Muscle layer of colon (tissue), 2 donors: ENCODE measurements around the gene LARGE2.

ENCODE experiments used
- H3K27ac ChIP-seq: one replicate; pipeline ENCODE4 v1.7.0; 2013; ENCODE audit warnings: low read depth, mild to moderate bottlenecking, low read length, moderate library complexity
- H3K27me3 ChIP-seq, 2 donors: one replicate each; pipeline ENCODE4 v1.7.0; 2013; ENCODE audit warnings: low read length in 2 of 2, mild to moderate bottlenecking in 2 of 2; ENCODE audit not compliant: insufficient read depth in 2 of 2, control insufficient read depth in 1 of 2
- H3K36me3 ChIP-seq: one replicate; pipeline ENCODE4 v1.7.0; 2013; ENCODE audit warnings: mild to moderate bottlenecking, low read length; ENCODE audit not compliant: insufficient read depth
- H3K4me1 ChIP-seq: one replicate; pipeline ENCODE4 v1.7.0; 2013; ENCODE audit warnings: mild to moderate bottlenecking, low read length; ENCODE audit not compliant: insufficient read depth
- H3K4me3 ChIP-seq, 2 donors: one replicate each; pipeline ENCODE4 v1.7.0; 2013; ENCODE audit warnings: low read length in 2 of 2, low read depth in 1 of 2, mild to moderate bottlenecking in 1 of 2, moderate library complexity in 1 of 2
- H3K9ac ChIP-seq: one replicate; pipeline ENCODE4 v1.7.0; 2013; ENCODE audit warnings: low read length
- H3K9me3 ChIP-seq: one replicate; pipeline ENCODE4 v1.7.0; 2013; ENCODE audit warnings: mild to moderate bottlenecking, low read length
- donor health status: abdominal sarcoma.
- donor health status: Adenocarcinoma of cecum.

The LARGE2 gene

DNA sequence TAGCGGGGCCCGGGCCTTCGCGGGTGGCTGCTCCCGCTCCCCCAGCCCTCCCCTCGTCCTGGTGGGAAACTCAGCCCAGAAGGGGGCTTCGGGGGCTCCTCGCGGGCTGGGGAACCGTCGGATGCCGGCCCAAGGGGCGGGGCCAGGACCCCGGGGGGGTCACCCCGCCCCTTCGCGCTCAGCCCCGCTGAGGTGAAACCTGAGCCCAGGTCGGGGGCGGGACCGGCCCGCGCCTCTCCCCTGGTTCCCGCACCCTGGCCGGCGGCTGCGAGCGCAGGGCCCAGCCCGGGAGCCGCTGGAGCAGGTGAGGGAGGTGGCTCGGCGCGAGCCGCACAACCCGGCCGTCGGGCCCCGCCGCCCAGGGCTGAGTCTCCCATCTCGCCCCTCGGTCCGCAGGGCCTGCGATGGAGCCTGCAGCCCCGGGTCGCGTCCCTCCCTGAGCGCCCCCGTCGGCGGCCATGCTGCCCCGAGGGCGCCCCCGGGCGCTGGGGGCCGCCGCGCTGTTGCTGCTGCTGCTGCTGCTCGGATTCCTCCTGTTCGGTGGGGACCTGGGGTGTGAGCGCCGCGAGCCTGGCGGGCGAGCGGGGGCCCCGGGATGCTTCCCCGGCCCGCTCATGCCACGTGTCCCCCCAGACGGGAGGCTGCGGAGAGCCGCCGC is at the start of gene LARGE2:
Gene LARGE2 (plus strand): TSS at position 232 of the 658 bp plus-strand sequence. CDS start 227 bp downstream, at position 459.
- H3K36me3 ChIP-seq, result no peaks in the 10 kb centered on the region
- H3K4me3 ChIP-seq, result no peak within 1 kb of the TSS
- H3K9me3 ChIP-seq, result no peaks in the 10 kb centered on the region
- no peak within 1 kb of the TSS for H3K27ac ChIP-seq
- H3K4me1 ChIP-seq, result no peaks in the 10 kb centered on the region
- peaks cover 4 to 33% of the 10 kb centered on the region in 2 donors for H3K27me3 ChIP-seq
- H3K9ac ChIP-seq, result no peak within 1 kb of the TSS

DNA sequence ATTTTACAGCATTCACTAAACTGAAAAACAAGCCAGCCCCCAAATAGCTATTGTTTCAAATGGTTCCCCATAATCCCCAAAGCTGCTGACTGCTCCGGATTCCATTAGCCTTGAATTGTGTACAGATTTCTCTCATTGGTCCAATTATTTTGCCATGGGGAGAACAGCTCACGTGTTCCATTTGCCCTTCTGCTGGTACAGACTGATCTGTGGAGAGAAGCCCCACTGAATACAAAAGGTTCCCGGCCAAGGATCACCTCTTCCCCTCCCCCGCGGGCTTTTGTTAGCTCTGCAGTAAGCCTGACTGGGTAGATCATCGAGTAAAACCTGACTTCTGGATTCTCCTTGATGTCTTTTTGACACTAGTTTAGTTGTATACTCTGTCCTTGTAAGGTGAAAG is 46.1 kb upstream of the LARGE2 start:
- H3K27ac ChIP-seq, result no peak overlapping the region
- H3K36me3 ChIP-seq, result peaks cover 74% of the 10 kb centered on the region
- H3K9me3 ChIP-seq, result no peaks in the 10 kb centered on the region
- no peak overlapping the region for H3K9ac ChIP-seq
- H3K27me3 ChIP-seq, result no peaks in the 10 kb centered on the region
- no peak overlapping the region for H3K4me3 ChIP-seq
- H3K4me1 ChIP-seq, result peaks cover 17% of the 10 kb centered on the region

DNA sequence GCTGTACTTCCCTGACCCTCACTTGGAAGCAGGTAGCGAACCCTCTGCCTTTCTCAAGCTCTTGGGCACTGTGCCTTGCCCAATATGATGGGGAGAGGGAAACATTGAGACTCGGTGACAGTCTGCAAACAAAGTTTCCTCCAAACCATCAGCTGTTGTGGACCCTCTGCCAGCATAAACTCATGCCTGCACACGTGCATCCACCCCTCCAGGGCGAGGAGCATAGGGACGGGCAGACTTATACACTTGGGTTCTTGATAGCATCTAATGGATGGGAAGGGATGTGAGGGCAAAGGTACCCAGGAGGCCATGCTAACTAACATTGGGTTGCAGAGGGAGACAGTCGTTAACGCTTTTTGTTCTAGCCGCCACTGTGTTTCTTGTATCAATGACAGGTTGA is 45.2 kb upstream of the LARGE2 start:
- H3K27me3 ChIP-seq, result no peaks in the 10 kb centered on the region
- H3K27ac ChIP-seq, result no peak overlapping the region
- peaks cover 74% of the 10 kb centered on the region for H3K36me3 ChIP-seq
- H3K4me3 ChIP-seq, result no peak overlapping the region
- H3K9ac ChIP-seq, result no peak overlapping the region
- H3K4me1 ChIP-seq, result peaks cover 23% of the 10 kb centered on the region
- H3K9me3 ChIP-seq, result no peaks in the 10 kb centered on the region

DNA sequence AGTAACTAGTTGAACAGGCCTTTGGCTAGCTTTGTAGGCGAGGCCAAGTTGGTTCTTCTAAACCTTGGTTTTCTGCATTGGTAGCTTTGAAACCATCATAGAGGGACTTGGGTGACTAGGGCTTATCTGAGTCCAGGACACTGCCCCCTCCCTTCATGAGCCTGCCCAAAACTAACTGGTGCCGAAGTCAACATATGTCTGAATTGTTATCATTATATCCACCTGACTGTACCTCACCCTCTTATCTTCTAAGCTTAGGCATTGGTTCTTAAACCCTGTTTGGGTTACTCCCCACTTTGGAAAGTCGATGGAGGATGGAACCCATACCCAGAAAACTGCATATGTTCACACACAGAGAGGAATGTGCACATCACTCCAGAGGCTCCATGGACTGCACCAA is 44.6 kb upstream of the LARGE2 start:
- H3K36me3 ChIP-seq, result peaks cover 76% of the 10 kb centered on the region
- no peaks in the 10 kb centered on the region for H3K27me3 ChIP-seq
- peaks cover 23% of the 10 kb centered on the region for H3K4me1 ChIP-seq
- H3K4me3 ChIP-seq, result no peak overlapping the region
- no peaks in the 10 kb centered on the region for H3K9me3 ChIP-seq
- H3K27ac ChIP-seq, result no peak overlapping the region
- no peak overlapping the region for H3K9ac ChIP-seq

DNA sequence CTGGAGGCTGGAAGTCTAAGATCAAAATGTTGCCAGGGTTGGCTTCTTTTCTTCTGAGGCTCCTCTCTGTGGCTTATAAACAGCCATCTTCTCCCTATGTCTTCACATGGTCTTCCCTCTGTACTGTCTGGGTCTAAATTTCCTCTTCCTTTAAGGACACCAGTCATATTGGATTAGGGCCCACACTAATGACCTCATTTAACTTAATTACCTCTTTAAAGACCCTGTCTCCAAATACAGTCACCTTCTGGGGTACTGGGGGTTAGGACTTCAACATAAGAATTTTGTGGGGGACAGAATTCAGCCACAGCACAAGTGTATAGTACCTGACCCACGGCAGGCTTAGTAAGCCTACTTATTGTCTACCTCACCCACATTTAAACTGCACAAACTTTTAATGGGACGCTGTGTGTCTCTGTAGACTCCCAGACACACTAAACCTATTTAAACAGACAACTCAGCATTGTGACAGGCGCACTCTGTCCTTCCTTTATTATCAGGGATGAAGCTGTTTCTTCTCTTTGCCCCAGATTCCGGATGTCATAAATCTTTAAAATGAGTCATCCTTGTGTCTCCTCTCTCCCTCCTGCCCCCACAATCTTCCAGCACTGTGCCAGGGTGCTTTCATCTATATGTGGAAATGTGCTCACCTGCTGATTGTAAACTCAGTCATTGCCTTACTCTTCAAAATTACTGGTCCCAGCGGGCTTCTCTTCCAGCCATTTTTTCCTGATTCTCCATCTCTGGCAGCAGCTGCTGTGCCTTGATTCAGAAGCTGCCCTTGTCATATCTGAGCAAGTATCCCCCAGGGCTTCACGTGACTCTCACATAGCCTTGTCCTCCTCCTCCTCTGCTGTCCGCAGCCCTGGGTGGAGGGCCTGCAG is 42.4 kb upstream of the LARGE2 start:
- Histone ChIP-seq H3K4me1 (peaks cover 23% of the 10 kb centered on the region), H3K27me3 (no peaks in the 10 kb centered on the region), H3K4me3 (no peak overlapping the region), H3K9ac (no peak overlapping the region), H3K27ac (no peak overlapping the region), H3K36me3 (peaks cover 62% of the 10 kb centered on the region), H3K9me3 (no peaks in the 10 kb centered on the region)

DNA sequence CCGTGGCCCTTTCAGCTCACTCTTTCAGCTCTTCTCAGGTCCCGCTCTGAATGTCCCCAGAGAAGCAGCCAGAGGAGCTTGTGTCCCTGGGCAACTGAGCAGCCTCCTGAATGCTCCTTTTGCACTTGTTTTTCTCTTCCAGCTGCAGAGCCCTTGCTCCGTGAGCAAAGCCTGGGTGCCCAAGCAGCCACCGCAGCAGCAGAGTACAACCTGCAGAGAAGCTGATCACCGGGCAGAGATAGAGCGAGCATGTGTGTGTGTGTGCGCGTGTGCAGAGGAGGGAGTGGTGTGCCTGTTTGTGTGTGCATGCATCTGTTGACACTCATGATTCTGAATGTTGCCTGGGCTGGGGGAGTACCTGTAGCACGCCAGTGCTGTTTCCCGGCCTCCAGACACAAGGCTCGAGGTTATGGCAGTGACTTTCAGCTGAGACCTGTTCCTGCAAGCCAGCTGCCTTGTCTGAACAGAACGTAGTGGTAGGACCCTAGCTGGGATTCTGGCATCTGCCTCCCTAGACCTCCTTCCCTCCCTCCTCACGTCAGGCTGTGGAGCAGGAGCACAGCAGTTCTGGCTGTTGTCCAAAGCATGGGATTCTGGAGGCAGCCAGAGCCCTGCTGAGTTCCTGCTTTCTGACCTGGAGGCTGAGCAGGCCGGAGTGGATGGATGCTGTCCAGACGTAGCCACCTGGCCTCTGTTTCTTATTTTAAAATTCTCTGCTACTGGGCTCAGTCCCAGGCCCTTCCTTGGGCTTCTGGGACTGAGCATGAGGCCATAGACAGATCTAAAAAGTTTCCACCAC is 41.5 kb upstream of the LARGE2 start:
- Histone ChIP-seq H3K4me1 (peaks cover 23% of the 10 kb centered on the region), H3K9ac (no peak overlapping the region), H3K27ac (no peak overlapping the region), H3K4me3 (no peak overlapping the region), H3K9me3 (no peaks in the 10 kb centered on the region), H3K27me3 (no peaks in the 10 kb centered on the region), H3K36me3 (peaks cover 52% of the 10 kb centered on the region)

DNA sequence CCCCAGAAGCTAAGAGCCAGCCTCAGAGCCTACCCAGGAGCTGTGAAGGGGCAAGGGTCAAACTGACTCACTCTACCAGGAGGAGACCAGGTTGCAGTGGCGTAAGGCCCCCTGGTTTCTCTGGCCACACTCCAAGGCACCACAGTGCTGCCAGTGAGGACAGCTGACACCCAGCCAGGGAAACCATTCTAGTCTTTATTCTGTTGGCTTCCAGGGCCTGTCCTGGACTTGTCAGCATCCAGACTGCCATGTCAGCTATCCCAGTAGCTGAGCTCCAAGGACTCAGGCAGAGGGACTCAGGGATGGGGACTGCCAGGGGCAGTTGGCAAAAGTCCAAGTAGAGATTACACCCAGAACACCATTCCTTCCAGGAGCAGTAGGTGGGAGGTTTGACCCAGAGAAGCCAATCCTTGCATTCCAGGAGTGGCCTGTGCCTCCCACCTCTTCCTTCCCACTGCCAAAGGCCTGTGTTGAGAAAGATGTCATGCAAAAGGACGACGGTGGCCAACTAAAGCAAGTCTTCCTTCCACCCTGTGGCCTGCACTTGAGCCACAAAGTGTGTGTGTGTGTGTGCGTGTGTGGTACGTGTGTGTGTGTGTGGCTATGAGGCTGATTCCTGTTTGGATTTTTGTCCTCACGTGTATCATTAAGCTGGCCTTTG is 40.6 kb upstream of the LARGE2 start:
- H3K4me3 ChIP-seq, result no peak overlapping the region
- H3K36me3 ChIP-seq, result peaks cover 44% of the 10 kb centered on the region
- H3K27me3 ChIP-seq, result no peaks in the 10 kb centered on the region
- no peak overlapping the region for H3K27ac ChIP-seq
- H3K9ac ChIP-seq, result no peak overlapping the region
- no peaks in the 10 kb centered on the region for H3K9me3 ChIP-seq
- peaks cover 23% of the 10 kb centered on the region for H3K4me1 ChIP-seq

DNA sequence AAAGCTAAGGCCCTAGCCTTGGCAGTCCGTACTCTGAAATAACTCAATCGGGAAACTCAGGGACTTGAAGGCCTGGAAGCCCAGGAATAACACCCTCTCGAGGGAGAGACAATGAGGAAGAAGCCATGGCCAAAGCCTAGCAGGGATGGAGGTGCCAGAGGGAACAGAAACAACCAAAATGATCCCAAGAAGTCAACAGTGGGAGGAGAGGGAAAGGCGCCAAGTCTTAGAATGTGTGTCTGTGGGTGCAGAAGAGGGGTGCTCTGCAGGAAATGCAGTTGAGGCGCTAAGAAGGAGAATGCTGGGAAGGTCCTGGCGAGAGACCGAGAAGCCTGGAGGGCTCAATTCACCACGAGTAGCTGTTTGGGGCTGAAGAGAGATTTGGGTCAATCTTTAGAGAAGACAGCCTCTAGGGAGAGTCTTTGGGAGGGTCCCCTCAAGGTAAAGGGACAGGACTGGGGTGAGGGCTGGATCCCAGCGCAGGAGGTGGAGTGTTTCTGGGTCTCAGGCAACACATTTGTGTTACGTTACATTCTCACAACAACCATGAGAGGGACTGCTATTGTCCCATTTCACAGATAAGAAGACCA is 37.8 kb upstream of the LARGE2 start:
- no peak overlapping the region for H3K9ac ChIP-seq
- no peaks in the 10 kb centered on the region for H3K9me3 ChIP-seq
- H3K27me3 ChIP-seq, result no peaks in the 10 kb centered on the region
- peak overlapping the region in 1 of 2 donors; percentile 21 for H3K4me3 ChIP-seq
- H3K27ac ChIP-seq, result no peak overlapping the region
- H3K4me1 ChIP-seq, result peaks cover 22% of the 10 kb centered on the region
- H3K36me3 ChIP-seq, result peaks cover 23% of the 10 kb centered on the region

DNA sequence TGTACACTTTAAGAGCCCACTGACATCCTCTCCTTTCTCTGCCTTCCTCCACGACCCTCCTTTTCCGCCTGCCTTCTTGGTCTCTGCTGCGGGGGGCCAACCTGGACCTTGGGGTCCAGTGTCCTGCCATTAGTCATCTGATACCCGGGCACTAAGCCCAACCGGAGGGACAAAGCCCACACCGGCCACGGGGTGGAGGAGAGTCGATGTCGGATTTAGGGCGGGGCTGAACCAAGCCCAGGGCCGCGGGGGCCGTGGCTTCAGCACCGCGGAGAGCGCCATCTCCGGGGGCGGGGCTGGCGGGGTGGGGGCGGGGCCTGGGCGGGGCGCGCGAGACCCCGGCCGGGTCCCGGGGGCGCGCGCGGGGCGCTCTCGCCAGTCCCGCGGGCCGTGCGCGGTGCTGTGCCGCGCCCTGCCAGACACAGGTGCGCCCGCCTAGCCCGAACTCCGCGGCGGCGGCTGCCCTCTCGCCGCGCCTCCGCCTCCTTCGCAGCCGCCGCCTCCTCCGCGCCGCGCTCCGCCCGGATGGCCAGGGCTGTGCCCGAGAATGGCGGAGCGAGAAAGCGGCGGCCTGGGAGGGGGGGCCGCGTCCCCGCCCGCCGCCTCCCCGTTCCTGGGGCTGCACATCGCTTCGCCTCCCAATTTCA is 37.1 kb upstream of the LARGE2 start, which contains the start of gene MAPK8IP1:
Gene MAPK8IP1 (plus strand): TSS at position 378 of the 647 bp plus-strand sequence. CDS start 170 bp downstream, at position 548.
- Histone ChIP-seq H3K9ac (no peak within 1 kb of the TSS), H3K9me3 (no peaks in the 10 kb centered on the region), H3K4me1 (peaks cover 16% of the 10 kb centered on the region), H3K27ac (no peak within 1 kb of the TSS), H3K4me3 (peak within 1 kb of the TSS; percentile 21 to 48), H3K27me3 (no peaks in the 10 kb centered on the region), H3K36me3 (peaks cover 23% of the 10 kb centered on the region)

DNA sequence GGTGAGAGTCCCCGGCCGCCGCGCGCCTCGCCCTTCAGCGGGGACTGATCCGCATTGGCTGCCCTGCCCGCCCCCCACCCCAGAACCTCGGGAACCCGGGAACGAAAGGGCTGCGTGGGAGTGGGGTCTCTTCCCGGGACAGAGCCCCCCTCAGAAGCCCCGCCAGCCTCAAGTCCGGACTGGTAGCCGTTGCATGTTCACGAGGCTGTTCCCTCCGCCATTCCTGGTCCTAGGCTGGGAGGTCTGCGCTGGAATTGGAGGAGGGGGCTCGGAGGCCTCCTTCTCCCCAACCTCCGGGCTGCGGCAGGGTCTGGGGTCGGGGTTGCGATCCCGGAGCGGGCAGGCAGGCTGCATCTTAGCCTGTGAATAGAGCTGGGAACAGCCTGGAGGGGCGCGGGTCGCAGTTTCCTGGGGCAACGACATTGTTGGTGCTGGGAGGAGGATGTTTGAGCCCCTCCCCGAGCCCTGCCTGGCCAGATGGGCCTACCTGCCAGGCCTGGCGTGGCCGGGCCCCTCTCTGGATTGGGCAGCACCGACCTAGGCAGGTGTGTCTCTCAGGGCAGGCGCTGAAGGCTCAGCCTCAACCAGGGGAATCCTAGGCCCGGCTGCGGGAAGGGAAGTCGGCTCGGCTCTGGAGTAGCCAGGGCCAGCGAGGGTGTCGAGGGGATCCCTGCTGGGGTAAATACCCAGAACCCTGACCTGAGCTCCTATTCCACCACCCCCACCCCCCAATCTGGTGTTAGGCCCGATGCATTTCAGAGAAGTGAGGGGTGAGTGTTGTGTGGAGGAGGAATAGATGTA is 36.3 kb upstream of the LARGE2 start:
- Histone ChIP-seq H3K4me1 (peaks cover 9% of the 10 kb centered on the region), H3K4me3 (peak overlapping the region in 1 of 2 donors; percentile 48), H3K27me3 (no peaks in the 10 kb centered on the region), H3K9ac (no peak overlapping the region), H3K36me3 (peaks cover 17% of the 10 kb centered on the region), H3K27ac (no peak overlapping the region), H3K9me3 (no peaks in the 10 kb centered on the region)
